Neuron (in vitro differentiated cells): Measurements from ENCODE around the gene SHC1.
A peak's percentile ranks its signal among the peaks of the same experiment; 100 is the strongest.

ENCODE experiments used
- H2AFZ ChIP-seq: one replicate; pipeline ENCODE4 v1.6.1; 2013; ENCODE audit warnings: low read depth, mild to moderate bottlenecking, inconsistent platforms, low read length, moderate library complexity
- H3K27me3 ChIP-seq: one replicate; pipeline ENCODE4 v1.6.1; 2013; ENCODE audit warnings: low read length; ENCODE audit not compliant: insufficient read depth
- H3K36me3 ChIP-seq: one replicate; pipeline ENCODE4 v1.6.1; 2013; ENCODE audit warnings: low read length; ENCODE audit not compliant: insufficient read depth
- H3K4me1 ChIP-seq: one replicate; pipeline ENCODE4 v1.6.1; 2013; ENCODE audit warnings: low read length; ENCODE audit not compliant: insufficient read depth
- H3K4me3 ChIP-seq: 2 replicates; pipeline ENCODE4 v1.5.1; 2013; ENCODE audit warnings: mild to moderate bottlenecking, low read length, moderate library complexity
- H3K9me3 ChIP-seq: one replicate; pipeline ENCODE4 v1.6.1; 2013; ENCODE audit warnings: low read length

The SHC1 gene

GRCh38 chr1:154945962-154946850, 24.3 kb downstream of the SHC1 start:
- Histone ChIP-seq H3K4me1 (peaks cover 29% of the 10 kb centered on the region), H3K9me3 (no peaks in the 10 kb centered on the region), H2AFZ (no peak overlapping the region), H3K36me3 (peaks cover 25% of the 10 kb centered on the region), H3K27me3 (no peaks in the 10 kb centered on the region), H3K4me3 (no peak overlapping the region)

- no peaks in the 10 kb centered on the region for H3K27me3 ChIP-seq
- no peaks in the 10 kb centered on the region for H3K9me3 ChIP-seq
- H2AFZ ChIP-seq: no peak overlapping the region
- H3K36me3 ChIP-seq: peaks cover 17% of the 10 kb centered on the region
- H3K4me1 ChIP-seq: peaks cover 37% of the 10 kb centered on the region
- no peak overlapping the region for H3K4me3 ChIP-seq
These were observed 25.2 kb downstream of the SHC1 start for GRCh38 chr1:154945160-154945961.

GRCh38 chr1:154944401-154945159, 26.0 kb downstream of the SHC1 start:
- peaks cover 42% of the 10 kb centered on the region for H3K4me1 ChIP-seq
- H3K36me3 ChIP-seq: peaks cover 15% of the 10 kb centered on the region
- no peak overlapping the region for H2AFZ ChIP-seq
- H3K9me3 ChIP-seq: no peaks in the 10 kb centered on the region
- no peak overlapping the region for H3K4me3 ChIP-seq
- no peaks in the 10 kb centered on the region for H3K27me3 ChIP-seq

DNA sequence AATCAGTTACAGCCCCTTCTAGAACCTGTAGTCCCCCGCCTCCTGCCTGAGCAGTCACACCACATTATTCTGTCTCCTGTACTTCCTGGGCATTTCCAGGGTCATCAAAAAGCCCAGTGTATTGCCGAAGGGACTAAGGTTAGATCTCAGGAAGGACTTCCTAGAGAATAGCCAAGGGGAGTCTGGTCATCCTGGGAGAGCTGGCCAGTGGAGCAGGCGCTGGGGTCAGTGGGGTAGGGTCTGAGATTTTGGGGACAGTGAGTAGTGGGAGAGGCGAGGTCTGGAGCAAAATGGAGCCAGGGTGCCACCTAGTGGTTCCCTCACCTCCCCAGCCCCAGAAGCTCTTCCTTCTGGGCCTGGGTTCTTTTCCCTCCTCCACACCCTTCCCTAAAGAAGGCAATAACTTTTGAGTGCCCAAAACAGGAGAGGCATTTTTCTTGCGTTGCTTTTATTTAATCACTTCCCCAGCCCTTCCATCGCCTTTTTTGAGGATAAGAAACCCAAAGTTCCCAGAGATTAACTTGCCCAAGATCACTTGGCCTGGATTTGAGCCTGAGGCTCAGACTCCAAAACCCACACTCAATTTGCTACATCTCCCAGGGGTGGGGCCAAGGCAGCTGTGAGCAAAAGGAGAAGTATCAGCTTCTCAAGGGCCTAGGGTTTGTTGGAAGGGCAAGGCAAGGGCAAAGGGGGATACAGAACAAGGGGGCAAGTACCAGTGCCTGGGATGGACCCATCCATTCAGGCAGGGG, 26.7 kb downstream of the SHC1 start:
- Histone ChIP-seq H3K4me1 (peaks cover 42% of the 10 kb centered on the region), H3K27me3 (no peaks in the 10 kb centered on the region), H3K36me3 (peaks cover 15% of the 10 kb centered on the region), H3K9me3 (no peaks in the 10 kb centered on the region), H2AFZ (no peak overlapping the region), H3K4me3 (no peak overlapping the region)

DNA sequence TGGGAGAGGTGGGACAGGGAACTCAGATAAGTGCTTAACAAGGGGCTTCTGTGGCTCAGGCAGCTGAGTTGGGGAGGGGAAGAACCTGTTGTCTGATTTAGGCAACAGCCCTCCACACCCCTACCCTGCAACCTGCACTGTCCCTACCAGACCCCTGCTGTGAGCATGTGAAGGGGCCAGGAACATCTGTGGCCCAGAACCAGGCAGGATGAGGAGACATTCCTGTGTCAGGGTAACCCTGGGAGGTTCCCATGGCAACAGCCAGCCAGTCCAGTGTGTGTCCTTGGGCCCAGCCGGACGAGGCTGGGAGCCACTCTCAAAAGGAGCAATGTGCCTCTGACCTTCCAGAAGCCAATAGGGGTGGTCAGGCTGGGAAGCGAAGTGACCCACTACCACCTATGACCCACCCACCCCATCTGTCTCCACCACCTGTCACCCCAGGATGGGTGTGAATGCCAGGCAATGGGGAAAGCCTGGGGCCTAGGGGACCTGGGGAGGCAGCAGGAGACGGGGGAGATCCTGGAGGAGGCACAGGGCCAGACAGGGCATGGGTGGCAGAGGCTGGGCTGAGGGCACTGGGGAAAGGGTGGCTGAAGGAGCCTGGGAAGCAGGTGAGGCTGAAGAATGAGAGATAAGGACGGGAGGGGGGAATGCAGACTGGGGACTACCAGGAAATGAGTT, 29.1 kb downstream of the SHC1 start:
- no peak overlapping the region for H2AFZ ChIP-seq
- H3K4me1 ChIP-seq: peaks cover 49% of the 10 kb centered on the region
- no peaks in the 10 kb centered on the region for H3K9me3 ChIP-seq
- H3K36me3 ChIP-seq: peaks cover 10% of the 10 kb centered on the region
- no peak overlapping the region for H3K4me3 ChIP-seq
- H3K27me3 ChIP-seq: no peaks in the 10 kb centered on the region

DNA sequence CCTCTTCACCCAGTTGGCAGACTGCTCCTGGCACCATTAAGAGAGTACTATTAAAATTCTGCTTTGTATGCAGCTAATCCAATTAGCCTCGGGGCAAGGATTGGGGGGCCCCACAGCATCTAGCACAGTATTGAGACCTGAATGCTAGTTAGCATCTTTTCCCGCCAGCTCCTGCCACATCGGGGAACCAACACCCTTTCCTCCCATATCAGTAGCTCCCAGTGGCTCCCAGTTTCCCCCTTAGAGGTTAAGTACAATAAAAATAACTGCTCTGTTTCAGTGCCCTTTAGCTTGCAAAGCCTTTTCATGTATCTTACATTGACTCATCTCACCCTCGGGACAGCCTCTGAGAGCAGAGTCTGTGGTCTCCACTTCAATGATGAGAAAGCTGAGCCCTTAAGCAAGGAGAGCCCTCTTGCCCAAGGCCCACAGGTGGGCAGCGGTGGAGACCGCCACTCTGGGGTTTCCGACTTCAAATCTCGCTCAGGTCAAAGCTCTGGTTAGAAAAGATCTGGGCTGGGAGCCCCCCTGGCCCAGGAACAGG, 29.8 kb downstream of the SHC1 start:
- Histone ChIP-seq H3K4me3 (no peak overlapping the region), H3K36me3 (peaks cover 5% of the 10 kb centered on the region), H3K27me3 (no peaks in the 10 kb centered on the region), H3K4me1 (peaks cover 55% of the 10 kb centered on the region), H3K9me3 (no peaks in the 10 kb centered on the region), H2AFZ (no peak overlapping the region)

GRCh38 chr1:154940213-154940560, 30.4 kb downstream of the SHC1 start:
- H2AFZ ChIP-seq: no peak overlapping the region
- peaks cover 56% of the 10 kb centered on the region for H3K4me1 ChIP-seq
- no peak overlapping the region for H3K4me3 ChIP-seq
- no peaks in the 10 kb centered on the region for H3K27me3 ChIP-seq
- H3K9me3 ChIP-seq: no peaks in the 10 kb centered on the region
- H3K36me3 ChIP-seq: no peaks in the 10 kb centered on the region

GRCh38 chr1:154938604-154939399, 31.7 kb downstream of the SHC1 start:
- Histone ChIP-seq H3K9me3 (no peaks in the 10 kb centered on the region), H3K4me1 (peaks cover 45% of the 10 kb centered on the region), H3K4me3 (no peak overlapping the region), H2AFZ (no peak overlapping the region), H3K27me3 (no peaks in the 10 kb centered on the region), H3K36me3 (no peaks in the 10 kb centered on the region)

- no peaks in the 10 kb centered on the region for H3K27me3 ChIP-seq
- H3K36me3 ChIP-seq: no peaks in the 10 kb centered on the region
- H3K9me3 ChIP-seq: no peaks in the 10 kb centered on the region
- H3K4me3 ChIP-seq: peak overlapping the region; percentile 71
- H3K4me1 ChIP-seq: peaks cover 45% of the 10 kb centered on the region
- no peak overlapping the region for H2AFZ ChIP-seq
These were observed 32.6 kb downstream of the SHC1 start for GRCh38 chr1:154937988-154938386.

- Histone ChIP-seq H3K9me3 (no peaks in the 10 kb centered on the region), H3K4me3 (peak overlapping the region; percentile 71), H3K27me3 (no peaks in the 10 kb centered on the region), H3K36me3 (no peaks in the 10 kb centered on the region), H3K4me1 (peaks cover 39% of the 10 kb centered on the region), H2AFZ (peak overlapping the region; percentile 56)
These were observed 33.2 kb downstream of the SHC1 start for GRCh38 chr1:154937085-154937987.
